ENCODE results near the gene NCOA4. TPM values are rescaled to one million over a fixed set of nuclear protein-coding genes. Genes with fewer than 3 reads are reported as not detected.

NCOA4 gene
- total RNA-seq, 6 experiments from 2014 or later: 124 to 156 (median 144) TPM

DNA sequence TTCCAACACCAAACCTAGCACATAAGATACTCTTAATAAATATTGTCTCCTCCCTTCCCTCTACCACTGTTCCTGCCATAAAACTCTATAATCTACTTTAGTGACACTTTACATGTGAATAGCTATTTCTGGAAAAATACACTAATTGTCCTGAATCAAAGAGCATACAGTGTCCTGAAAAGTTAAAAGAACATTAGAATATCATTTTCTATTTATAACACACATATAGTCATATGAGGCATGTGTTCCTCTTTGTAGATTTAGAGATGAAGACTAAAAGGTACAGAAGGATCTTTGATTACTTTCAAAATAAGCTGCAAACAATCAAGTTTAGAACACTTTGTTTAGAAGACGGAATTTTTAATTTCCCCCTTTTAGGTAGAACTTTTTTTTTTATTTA, 13.6 kb downstream of the NCOA4 start:
- Mint-ChIP-seq H3K36me3 (ENCODE audit: low read depth) (peaks cover 31% of the 10 kb centered on the region), H3K27me3 (ENCODE audit: insufficient read depth) (no peaks in the 10 kb centered on the region; the same call in 1 of the 2 replicates), H3K4me1 (ENCODE audit: low read depth) (peaks cover 70% of the 10 kb centered on the region), H3K9me3 (no peaks in the 10 kb centered on the region), H3K4me3 (no peak overlapping the region; the same call in 1 of the 2 replicates), H3K27ac (no peak overlapping the region; the same call in 1 of the 2 replicates)
- no peak for DNase-seq
- TF ChIP-seq, protein P1, sequence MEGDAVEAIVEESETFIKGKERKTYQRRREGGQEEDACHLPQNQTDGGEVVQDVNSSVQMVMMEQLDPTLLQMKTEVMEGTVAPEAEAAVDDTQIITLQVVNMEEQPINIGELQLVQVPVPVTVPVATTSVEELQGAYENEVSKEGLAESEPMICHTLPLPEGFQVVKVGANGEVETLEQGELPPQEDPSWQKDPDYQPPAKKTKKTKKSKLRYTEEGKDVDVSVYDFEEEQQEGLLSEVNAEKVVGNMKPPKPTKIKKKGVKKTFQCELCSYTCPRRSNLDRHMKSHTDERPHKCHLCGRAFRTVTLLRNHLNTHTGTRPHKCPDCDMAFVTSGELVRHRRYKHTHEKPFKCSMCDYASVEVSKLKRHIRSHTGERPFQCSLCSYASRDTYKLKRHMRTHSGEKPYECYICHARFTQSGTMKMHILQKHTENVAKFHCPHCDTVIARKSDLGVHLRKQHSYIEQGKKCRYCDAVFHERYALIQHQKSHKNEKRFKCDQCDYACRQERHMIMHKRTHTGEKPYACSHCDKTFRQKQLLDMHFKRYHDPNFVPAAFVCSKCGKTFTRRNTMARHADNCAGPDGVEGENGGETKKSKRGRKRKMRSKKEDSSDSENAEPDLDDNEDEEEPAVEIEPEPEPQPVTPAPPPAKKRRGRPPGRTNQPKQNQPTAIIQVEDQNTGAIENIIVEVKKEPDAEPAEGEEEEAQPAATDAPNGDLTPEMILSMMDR (IDR thresholded peaks at IDR 0.05): no peak

- Mint-ChIP-seq H3K9me3 (no peaks in the 10 kb centered on the region), H3K4me1 (ENCODE audit: low read depth) (peaks cover 64% of the 10 kb centered on the region), H3K4me3 (no peak overlapping the region), H3K27me3 (ENCODE audit: insufficient read depth) (no peaks in the 10 kb centered on the region; the same call in 1 of the 2 replicates), H3K36me3 (ENCODE audit: low read depth) (peaks cover 31% of the 10 kb centered on the region), H3K27ac (0 out of 2 replicates have a peak overlapping the region, but pooled peaks have one; percentile 24)
- TF ChIP-seq, protein P1 (IDR thresholded peaks at IDR 0.05): no peak
- no peak for DNase-seq
Observed at GRCh38 chr10:46016190-46016589, 14.2 kb downstream of the NCOA4 start.

- H3K4me1 Mint-ChIP-seq (ENCODE audit: low read depth): peaks cover 54% of the 10 kb centered on the region
- no peaks in the 10 kb centered on the region for H3K9me3 Mint-ChIP-seq
- TF ChIP-seq, protein P1 (IDR thresholded peaks at IDR 0.05): no peak
- no peaks in the 10 kb centered on the region; the same call in 1 of the 2 replicates for H3K27me3 Mint-ChIP-seq (ENCODE audit: insufficient read depth)
- no peak overlapping the region for H3K4me3 Mint-ChIP-seq
- H3K36me3 Mint-ChIP-seq (ENCODE audit: low read depth): peaks cover 37% of the 10 kb centered on the region
- DNase-seq: no peak
- H3K27ac Mint-ChIP-seq: peak overlapping the region; percentile 76
Observed at GRCh38 chr10:46014683-46015405, 15.6 kb downstream of the NCOA4 start.

DNA sequence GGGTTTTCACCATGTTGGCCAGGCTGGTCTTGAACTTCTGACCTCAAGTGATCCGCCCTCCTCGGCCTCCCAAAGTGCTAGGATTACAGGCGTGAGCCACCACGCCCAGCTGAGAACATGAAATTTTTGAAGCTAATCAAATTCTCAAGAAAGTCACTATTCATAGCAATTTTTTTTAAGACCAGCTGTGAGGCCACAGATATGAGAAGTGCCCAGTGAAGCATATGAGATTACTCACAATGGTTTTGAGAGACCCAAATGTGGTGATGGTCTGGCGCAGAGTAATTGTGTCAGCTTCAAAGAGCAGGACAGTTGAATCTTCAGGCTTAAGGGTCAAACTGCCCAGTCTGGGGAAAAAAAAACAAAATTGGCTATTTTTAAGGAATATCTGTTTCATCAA, 16.2 kb downstream of the NCOA4 start:
- no peaks in the 10 kb centered on the region for H3K9me3 Mint-ChIP-seq
- TF ChIP-seq, protein P1 (IDR thresholded peaks at IDR 0.05): no peak
- peak overlapping the region; percentile 76 for H3K27ac Mint-ChIP-seq
- no peak overlapping the region for H3K4me3 Mint-ChIP-seq
- peaks cover 37% of the 10 kb centered on the region for H3K36me3 Mint-ChIP-seq (ENCODE audit: low read depth)
- DNase-seq: no peak
- H3K27me3 Mint-ChIP-seq (ENCODE audit: insufficient read depth): no peaks in the 10 kb centered on the region; the same call in 1 of the 2 replicates
- peaks cover 47% of the 10 kb centered on the region for H3K4me1 Mint-ChIP-seq (ENCODE audit: low read depth)

GRCh38 chr10:46012746-46013145, 17.7 kb downstream of the NCOA4 start:
- Mint-ChIP-seq H3K9me3 (no peaks in the 10 kb centered on the region), H3K4me1 (ENCODE audit: low read depth) (peaks cover 41% of the 10 kb centered on the region), H3K36me3 (ENCODE audit: low read depth) (peaks cover 48% of the 10 kb centered on the region), H3K27me3 (ENCODE audit: insufficient read depth) (no peaks in the 10 kb centered on the region; the same call in 1 of the 2 replicates), H3K27ac (no peak overlapping the region), H3K4me3 (no peak overlapping the region)
- TF ChIP-seq, protein P1 (IDR thresholded peaks at IDR 0.05): no peak
- no peak for DNase-seq
